HuH-7.5 (cell line): Measurements from ENCODE around the gene PARP3.
A peak's percentile ranks its signal among the peaks of the same experiment; 100 is the strongest.

ENCODE experiments used
- DNase-seq: peaks from one replicate; pipeline ENCODE4 v3.0.0; 2011; ENCODE audit warnings: low spot score

The PARP3 gene

DNA sequence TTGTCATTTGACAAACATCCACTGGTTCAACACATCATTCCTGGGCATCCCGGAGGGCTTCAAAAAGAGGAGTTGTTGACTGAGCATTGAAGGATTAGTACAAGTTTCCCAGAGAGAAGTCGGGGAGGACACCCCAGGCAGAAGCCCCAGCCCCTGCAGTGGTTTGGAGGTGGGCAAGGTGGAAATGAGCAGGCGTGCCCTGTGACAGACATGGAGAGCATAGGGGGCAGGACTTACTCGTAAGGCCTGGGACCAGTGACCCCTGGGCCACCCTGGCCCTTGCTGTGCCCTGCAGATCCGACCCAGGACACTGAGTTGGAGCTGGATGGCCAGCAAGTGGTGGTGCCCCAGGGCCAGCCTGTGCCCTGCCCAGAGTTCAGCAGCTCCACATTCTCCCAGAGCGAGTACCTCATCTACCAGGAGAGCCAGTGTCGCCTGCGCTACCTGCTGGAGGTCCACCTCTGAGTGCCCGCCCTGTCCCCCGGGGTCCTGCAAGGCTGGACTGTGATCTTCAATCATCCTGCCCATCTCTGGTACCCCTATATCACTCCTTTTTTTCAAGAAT is 5.9 kb downstream of the PARP3 start:
- DNase-seq: no peak

DNA sequence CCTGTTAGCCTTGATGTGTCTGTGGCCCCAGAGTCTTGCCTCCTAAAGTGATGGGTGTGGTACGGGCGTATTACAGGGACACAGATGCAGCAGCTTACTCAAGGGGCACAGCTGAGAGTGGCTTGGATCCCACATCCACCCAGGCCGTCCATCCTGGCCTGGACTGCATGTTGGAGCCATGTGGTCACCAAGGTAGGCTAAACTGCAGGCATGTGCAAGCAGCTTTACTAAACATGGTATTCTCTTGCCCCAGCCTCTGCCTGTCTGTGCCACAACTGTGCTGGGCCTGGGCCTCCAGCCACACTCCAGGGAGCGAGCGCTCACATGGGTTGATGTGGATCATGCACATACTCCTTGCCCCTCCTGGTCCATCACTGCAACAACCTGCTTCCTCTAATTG is 7.0 kb downstream of the PARP3 start:
- DNase-seq: no peak

DNA sequence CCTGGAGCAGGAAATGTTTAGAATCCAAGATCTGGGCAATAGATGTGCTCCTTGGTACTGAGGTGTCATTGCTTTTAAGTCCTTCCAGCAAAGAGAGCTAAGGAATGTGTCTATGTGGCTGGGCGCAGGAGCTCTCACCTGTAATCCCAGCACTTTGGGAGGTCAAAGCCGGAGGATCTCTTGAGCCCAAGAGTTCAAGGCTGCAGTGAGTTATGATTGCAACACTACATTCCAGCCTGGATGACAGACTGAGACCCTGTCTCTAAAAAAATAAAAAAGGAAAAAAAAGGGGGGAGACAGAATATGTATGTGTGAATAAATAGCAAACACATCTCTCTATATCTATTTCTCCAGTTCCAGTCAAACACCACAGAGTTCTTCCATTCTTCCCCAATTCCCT is 8.7 kb downstream of the PARP3 start:
- DNase-seq: no peak

DNA sequence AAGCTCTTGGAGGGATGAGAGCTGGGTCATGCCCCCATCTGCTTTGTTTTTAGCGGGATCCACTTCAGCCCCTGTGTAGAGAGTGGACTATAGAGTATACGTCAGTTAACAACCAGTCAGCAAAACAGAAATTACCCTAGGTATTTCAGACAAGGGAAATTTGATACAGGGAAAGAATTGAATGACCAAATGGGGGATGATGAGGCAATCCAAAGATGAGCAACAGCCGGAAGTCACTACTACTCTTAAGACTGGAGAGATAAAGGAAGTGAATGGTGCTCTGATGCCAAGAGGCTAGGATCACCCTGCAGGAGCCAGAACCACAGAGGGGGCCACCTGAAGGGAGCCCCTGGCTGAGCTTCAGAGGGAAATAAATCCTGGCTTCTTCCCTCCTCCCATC is 11.3 kb downstream of the PARP3 start:
- DNase-seq: no peak

DNA sequence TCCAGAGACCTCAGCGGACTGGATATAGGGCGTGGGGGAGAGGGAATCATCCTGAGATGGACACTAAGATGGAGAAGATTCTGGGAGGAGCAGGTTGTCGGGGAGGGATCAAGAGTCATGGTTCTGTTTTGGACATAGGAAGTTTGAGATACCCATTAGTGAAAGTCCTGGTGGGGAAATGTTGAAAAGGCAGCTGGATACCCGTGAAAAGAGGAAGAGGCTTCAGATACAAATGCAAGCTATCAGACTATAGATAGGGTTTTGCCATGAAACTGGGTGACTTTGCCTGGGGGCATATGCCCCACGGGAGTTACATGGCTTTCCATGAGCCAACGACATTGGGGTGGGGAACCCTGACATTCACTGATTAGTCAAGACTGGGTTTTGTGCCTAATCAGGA is 11.9 kb downstream of the PARP3 start:
- DNase-seq: no peak

DNA sequence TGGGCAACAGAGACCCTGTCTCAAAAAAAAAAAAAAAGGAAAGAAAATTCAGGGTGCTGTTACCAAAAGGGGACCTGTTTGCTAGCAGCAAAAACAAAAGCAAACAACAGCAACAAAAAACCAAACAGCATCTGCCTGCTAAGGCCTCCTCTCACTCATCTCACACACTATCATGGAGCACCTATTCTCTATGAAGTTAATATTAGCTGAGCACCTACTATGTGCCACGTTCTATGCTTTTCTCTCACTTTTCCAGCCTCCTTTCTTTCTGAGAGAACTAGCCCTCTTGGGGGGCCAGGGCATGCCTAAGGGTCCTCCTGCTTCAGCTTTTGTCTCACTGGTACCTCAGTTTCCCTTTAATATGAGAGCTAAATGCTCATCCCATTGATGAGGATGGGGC is 12.6 kb downstream of the PARP3 start:
- no peak for DNase-seq

- no peak for DNase-seq
Observed at GRCh38 chr3:51955175-51955892, 13.2 kb downstream of the PARP3 start, which contains the start of gene GPR62. Gene GPR62, plus strand, starts transcription at chr3:51955381. Its CDS starts 272 bp downstream, at chr3:51955653.

GRCh38 chr3:51955893-51956770 is 14.0 kb downstream of the PARP3 start:
- peak; percentile 68 for DNase-seq

GRCh38 chr3:51957520-51958205 is 15.5 kb downstream of the PARP3 start:
- DNase-seq: no peak

DNA sequence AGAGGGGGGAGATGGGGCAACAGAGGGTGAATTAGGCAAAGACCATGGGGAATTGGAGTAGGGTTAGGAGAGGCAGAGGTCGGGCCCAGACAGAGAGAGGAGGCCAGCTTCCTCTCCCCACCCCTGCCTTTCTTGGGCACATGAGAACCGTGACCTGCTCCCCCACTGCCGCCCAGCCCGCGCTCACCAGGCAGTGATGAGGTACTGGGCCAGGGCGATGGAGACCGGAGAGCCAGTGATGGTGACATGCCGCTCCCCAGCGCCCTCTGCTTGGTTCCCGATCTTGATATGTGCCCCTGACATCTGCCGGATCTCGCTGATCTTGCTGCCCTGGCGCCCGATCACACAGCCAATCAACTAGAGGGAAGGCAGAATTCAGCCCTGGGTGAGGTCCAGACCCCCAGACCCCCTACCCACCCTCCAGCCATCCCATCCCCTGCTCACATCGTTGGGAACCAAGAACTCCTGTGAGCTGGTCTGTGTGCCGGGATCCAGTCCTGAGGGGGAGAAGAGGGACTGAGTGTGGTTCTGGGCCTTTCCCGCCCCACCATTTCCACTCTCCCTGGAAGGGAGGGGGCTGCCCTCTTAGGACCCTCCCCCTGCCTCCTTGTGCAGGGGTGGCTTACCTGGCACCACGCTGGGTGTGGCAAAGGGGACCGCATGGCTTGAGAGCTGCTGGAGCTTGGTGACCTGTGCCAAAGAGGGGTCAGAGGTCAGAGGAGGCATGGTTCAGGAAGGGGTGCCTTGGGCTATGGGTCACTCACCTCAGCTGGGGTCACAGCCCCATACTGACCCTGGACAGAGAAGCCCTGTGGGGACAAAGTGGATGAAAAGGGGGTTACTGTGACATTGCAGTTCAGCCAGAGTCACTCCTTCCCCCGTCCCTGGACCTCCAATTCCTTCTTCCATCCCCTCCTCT is 16.7 kb downstream of the PARP3 start:
- DNase-seq: no peak

DNA sequence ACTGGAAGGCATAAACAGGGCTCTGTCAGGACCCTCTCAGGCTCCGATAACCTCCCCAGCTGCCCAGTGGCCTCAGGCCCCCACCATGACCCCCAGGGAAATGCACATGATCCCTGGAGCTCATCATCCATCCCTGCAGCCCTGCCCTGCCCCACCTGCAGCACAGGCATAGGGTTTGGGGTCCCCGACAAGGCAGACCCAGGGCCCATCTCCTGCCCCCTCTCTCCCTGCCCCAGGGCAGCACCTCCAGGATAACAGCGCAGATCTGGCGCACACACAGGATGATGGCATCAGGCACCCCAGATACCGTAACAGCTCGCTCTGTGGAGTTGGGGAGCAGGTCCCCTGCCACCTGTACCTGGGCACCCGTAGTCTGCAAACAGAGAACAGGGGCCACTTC is 17.5 kb downstream of the PARP3 start:
- no peak for DNase-seq

- no peak for DNase-seq
Observed at GRCh38 chr3:51960386-51960785, 18.2 kb downstream of the PARP3 start.

- DNase-seq: no peak
Observed at GRCh38 chr3:51961011-51961410, 18.8 kb downstream of the PARP3 start.

DNA sequence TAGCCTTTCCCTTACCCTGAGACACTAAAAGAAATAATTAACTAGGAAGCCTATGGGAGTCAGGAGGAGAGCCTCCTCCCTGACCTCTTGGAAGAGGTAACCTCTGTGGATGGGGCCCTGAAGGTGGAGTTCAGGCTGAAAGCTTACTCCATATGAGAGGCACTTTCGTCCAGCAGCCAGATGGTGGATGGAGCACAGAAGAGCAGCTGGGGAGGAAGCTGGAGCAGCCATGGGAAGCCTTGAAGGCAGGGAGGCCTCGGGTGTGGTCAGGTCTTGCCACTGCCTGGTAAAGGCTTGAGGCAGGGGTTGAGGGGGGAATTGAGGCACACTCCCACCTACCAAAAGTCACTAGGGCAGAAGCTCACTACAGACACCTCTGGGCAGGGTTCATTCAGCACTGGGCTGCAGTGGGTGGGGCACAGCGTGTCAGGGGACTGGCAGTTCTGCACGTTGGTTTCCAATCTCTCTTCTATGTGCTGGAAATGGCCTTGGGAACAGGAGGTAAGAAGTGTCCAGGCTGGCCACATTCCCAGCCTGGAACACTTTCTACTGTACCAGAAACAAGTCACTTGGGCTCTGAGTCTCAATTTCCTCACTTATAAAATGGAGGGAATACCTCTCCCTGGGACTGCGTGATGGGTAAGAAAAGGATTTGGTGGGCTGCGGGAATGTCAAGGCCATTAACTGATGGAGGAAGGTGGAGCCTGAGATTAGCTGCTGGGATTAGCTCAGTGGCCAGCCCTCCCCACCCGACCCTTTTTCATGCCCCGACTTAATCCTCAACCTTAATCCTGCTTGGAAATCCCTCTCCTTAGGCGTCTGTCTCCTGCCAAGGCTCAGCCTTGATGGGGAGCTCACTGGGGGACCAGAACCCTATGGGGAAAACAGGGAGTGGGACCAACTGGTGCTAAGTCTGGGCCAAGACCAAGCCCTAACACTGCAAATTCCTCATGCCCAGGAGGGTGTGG is 19.7 kb downstream of the PARP3 start:
- no peak for DNase-seq

DNA sequence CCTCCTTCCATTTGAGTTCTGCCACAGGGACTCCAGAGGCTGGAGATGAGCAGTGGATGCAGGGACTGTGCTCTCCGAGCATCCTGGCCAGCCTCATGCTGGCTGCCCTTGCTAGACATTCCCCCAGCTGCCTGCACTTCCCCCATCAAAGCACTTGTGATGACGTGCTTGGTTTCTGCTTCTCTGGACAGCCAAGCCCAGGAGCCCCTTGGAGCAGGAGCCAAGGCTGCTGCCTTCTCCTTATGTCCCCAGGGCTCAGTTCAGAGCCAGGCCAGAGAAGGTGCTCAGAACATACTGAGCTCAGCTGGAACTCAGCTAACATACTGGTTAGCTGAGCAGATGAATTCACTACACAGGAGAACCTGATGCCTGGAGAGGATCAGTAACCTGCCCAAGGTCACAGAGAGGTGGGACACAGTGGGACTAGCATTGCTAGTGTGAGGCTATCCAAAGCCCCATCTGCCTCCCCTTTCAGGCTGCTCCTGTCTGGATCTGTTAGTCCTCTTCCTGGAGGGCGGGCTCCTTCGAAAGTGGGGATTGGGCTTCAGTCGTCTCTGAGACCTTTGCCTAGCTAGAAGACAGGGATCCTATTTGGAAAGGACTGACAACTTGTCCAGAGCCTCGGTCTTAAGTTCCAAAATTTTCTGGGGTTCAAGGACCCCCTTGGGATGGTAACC is 20.8 kb downstream of the PARP3 start:
- DNase-seq: no peak

- no peak for DNase-seq
Observed at GRCh38 chr3:51963951-51964451, 21.8 kb downstream of the PARP3 start.

GRCh38 chr3:51964521-51964920 is 22.4 kb downstream of the PARP3 start:
- DNase-seq: no peak

GRCh38 chr3:51966016-51966415 is 23.9 kb downstream of the PARP3 start:
- DNase-seq: no peak

- no peak for DNase-seq
Observed at GRCh38 chr3:51966486-51966885, 24.3 kb downstream of the PARP3 start.
